ENCODE measurements around the gene LPP. TPM values are rescaled to one million over a fixed set of nuclear protein-coding genes. Genes with fewer than 3 reads are reported as not detected.

The LPP gene
- polyA plus RNA-seq, 1 donor (not counting 4 experiments of a cell fraction or from before 2014, with no cell fraction given): 16.0 TPM

- no peak overlapping the region for H2AFZ ChIP-seq (ENCODE audit: control insufficient read depth, low read length)
- dilution Hi-C loops (cut with MboI; ENCODE audit: extremely low pct_ligation_motif_present, low sequenced_read_pairs): no loop called here
- no peak overlapping the region for H3K27ac ChIP-seq (ENCODE audit: control insufficient read depth, insufficient read depth, low read length)
- no peaks in the 10 kb centered on the region for H3K36me3 ChIP-seq (ENCODE audit: control insufficient read depth in 2 of 2, extremely low read depth in 1 of 2, insufficient read depth in 2 of 2, low read length in 2 of 2)
- DNase-seq (ENCODE audit: low read depth, low spot score): no peak
- no peaks in the 10 kb centered on the region for H3K9me1 ChIP-seq (ENCODE audit: control insufficient read depth, extremely low read depth, insufficient read depth, low read length)
- H3K4me2 ChIP-seq (ENCODE audit: control insufficient read depth, extremely low read depth, insufficient read depth, low read depth, low read length): no peak overlapping the region
- no peaks in the 10 kb centered on the region for H3K27me3 ChIP-seq (ENCODE audit: control insufficient read depth, extremely low read depth, insufficient read depth, low read length)
- no peak overlapping the region for H3K4me3 ChIP-seq (ENCODE audit: control insufficient read depth in 2 of 3, extremely low read depth in 1 of 3, insufficient read depth in 2 of 3, low read depth in 1 of 3, low read length in 3 of 3)
- no peaks in the 10 kb centered on the region for H4K20me1 ChIP-seq (ENCODE audit: control insufficient read depth, extremely low read depth, insufficient read depth, low read length)
- peaks cover 12% of the 10 kb centered on the region for H3K4me1 ChIP-seq (ENCODE audit: control insufficient read depth, extremely low read depth, insufficient read depth, low read length)
- no peak for TF ChIP-seq EZH2 (IDR thresholded peaks at IDR 0.05; ENCODE audit: low read length)
- no peak for TF ChIP-seq CTCF (optimal IDR thresholded peaks at IDR 0.05 in 1 of 3, IDR thresholded peaks at IDR 0.05 in 1 of 3, conservative IDR thresholded peaks at IDR 0.05 in 1 of 3; ENCODE audit: extremely low read depth in 1 of 3, insufficient read depth in 2 of 3, low read length in 3 of 3)
- no peak overlapping the region for H3K9ac ChIP-seq (ENCODE audit: control insufficient read depth, extremely low read depth, insufficient read depth, low read length)
- no peaks in the 10 kb centered on the region for H3K9me3 ChIP-seq (ENCODE audit: control insufficient read depth, low read depth, low read length)
- H3K79me2 ChIP-seq (ENCODE audit: control insufficient read depth, insufficient read depth, low read length): no peaks in the 10 kb centered on the region
- no peak for FAIRE-seq
Measured at GRCh38 chr3:188819939-188820338, 666.0 kb downstream of the LPP start.

- H3K4me1 ChIP-seq (ENCODE audit: control insufficient read depth, extremely low read depth, insufficient read depth, low read length): peaks cover 10% of the 10 kb centered on the region
- FAIRE-seq (no peak), DNase-seq (ENCODE audit: low read depth, low spot score) (no peak)
- H3K79me2 ChIP-seq (ENCODE audit: control insufficient read depth, insufficient read depth, low read length): no peaks in the 10 kb centered on the region
- H3K9me3 ChIP-seq (ENCODE audit: control insufficient read depth, low read depth, low read length): no peaks in the 10 kb centered on the region
- H3K9ac ChIP-seq (ENCODE audit: control insufficient read depth, extremely low read depth, insufficient read depth, low read length): no peak overlapping the region
- no peaks in the 10 kb centered on the region for H3K36me3 ChIP-seq (ENCODE audit: control insufficient read depth in 2 of 2, extremely low read depth in 1 of 2, insufficient read depth in 2 of 2, low read length in 2 of 2)
- no peaks in the 10 kb centered on the region for H4K20me1 ChIP-seq (ENCODE audit: control insufficient read depth, extremely low read depth, insufficient read depth, low read length)
- no peak overlapping the region for H2AFZ ChIP-seq (ENCODE audit: control insufficient read depth, low read length)
- no peak overlapping the region for H3K4me3 ChIP-seq (ENCODE audit: control insufficient read depth in 2 of 3, extremely low read depth in 1 of 3, insufficient read depth in 2 of 3, low read depth in 1 of 3, low read length in 3 of 3)
- H3K27me3 ChIP-seq (ENCODE audit: control insufficient read depth, extremely low read depth, insufficient read depth, low read length): no peaks in the 10 kb centered on the region
- H3K9me1 ChIP-seq (ENCODE audit: control insufficient read depth, extremely low read depth, insufficient read depth, low read length): no peaks in the 10 kb centered on the region
- no peak overlapping the region for H3K27ac ChIP-seq (ENCODE audit: control insufficient read depth, insufficient read depth, low read length)
- TF ChIP-seq EZH2 (IDR thresholded peaks at IDR 0.05; ENCODE audit: low read length) (no peak), CTCF (optimal IDR thresholded peaks at IDR 0.05 in 1 of 3, IDR thresholded peaks at IDR 0.05 in 1 of 3, conservative IDR thresholded peaks at IDR 0.05 in 1 of 3; ENCODE audit: extremely low read depth in 1 of 3, insufficient read depth in 2 of 3, low read length in 3 of 3) (no peak)
- H3K4me2 ChIP-seq (ENCODE audit: control insufficient read depth, extremely low read depth, insufficient read depth, low read depth, low read length): no peak overlapping the region
- dilution Hi-C loops (cut with MboI; ENCODE audit: extremely low pct_ligation_motif_present, low sequenced_read_pairs): no loop called here
Measured at GRCh38 chr3:188822004-188822403, 668.0 kb downstream of the LPP start.

Data from keratinocyte (primary cell).